ENCODE results near the gene FAM118B.
"Not testable (repeated sequence)": the region's sequence is repeated elsewhere in the genome, so short reads cannot be mapped to it uniquely, and the experiment has no call there.

Gene FAM118B

GRCh38 chr11:126219547-126219946 lies 8.0 kb downstream of the FAM118B start:
- no peak for DNase-seq (ENCODE audit: low spot score)

DNA sequence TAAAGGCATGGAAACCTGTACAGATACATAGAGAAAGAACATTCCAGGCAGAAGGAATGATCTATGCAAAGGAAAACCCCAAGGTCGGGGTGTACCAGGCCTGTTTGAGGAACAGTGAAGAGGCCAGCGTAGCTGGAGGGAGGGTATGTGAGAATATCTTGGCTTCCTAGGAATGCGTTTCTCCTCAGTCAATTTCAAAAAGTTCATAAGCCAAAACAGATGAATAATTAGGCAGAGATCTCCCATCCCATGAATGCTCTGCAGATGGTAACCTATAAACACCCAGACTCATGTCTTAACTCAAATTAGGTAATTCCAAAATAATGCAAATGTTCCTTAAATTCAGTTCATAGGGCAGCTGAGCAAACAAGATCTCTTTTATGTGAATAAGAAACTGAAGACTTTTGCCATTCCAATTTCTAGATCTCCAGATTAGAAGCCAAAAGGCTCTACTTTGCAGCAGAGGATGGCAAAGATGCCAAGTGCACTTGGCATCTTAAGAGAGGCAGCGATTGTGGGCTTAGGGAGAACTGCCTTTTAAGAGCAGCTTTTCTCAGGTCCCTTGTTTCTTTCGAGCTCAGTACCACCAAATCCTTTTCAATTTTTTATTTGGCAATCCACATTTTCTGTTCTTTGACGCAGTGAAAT lies 13.2 kb downstream of the FAM118B start:
- DNase-seq (ENCODE audit: low spot score): no peak

GRCh38 chr11:126225295-126225665 lies 13.7 kb downstream of the FAM118B start:
- no peak for DNase-seq (ENCODE audit: low spot score)

GRCh38 chr11:126226334-126227084 lies 14.9 kb downstream of the FAM118B start:
- no peak for DNase-seq (ENCODE audit: low spot score)

DNA sequence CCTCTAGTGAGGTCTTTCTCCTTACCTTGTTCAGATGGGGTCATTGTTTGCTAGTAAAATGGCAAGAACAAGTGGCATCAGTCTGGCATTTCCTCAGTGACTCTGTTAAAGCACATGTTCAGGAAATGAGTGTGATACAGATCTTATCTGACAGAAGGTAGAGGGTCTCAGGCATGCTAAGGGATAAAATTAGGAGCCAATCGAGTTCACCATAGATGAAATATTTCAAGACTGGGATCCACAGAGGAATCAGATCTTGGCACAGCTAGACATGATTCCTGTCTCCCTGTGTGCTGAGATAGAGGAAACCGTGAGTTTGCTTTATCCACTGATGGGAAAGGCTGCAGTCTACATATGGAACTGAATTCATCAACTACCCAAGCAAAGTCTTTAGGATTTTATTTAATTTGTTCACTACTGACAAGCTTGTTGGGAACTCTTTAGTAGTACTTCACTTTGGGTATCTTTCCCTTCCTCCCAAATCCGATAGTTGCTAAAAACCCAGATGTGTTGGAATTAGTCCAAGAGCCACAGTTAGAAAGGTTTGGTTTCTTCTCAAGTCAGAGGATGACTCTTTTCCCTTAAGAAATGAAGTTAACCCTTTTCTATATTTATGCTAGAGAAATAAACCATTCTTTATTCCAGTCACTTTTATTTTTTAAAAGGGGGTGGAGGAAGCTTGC lies 18.4 kb downstream of the FAM118B start:
- DNase-seq (ENCODE audit: low spot score): no peak

GRCh38 chr11:126231725-126232459 lies 20.3 kb downstream of the FAM118B start:
- DNase-seq (ENCODE audit: low spot score): peak; percentile 24

DNA sequence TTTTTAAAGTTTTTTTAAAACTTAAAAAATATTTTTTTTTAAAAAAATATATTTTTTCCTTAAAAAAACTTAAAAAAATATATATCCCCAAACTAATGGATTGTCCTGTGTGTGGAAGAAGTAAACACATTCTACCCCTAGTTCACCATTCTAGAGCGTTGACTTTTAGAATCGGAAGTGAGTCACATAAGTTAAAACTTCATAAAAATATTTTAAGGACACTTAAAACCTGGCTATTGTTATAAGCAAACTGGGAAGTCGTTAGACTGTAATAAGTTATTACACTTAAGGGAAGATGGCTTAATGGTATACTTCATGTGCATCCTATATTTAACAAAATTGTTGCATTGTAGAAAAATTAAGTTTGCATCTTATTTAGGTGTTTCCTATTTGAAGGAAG lies 21.1 kb downstream of the FAM118B start:
- no peak for DNase-seq (ENCODE audit: low spot score)

- no peak for DNase-seq (ENCODE audit: low spot score)
Measured at GRCh38 chr11:126233391-126233790, 21.8 kb downstream of the FAM118B start.

DNA sequence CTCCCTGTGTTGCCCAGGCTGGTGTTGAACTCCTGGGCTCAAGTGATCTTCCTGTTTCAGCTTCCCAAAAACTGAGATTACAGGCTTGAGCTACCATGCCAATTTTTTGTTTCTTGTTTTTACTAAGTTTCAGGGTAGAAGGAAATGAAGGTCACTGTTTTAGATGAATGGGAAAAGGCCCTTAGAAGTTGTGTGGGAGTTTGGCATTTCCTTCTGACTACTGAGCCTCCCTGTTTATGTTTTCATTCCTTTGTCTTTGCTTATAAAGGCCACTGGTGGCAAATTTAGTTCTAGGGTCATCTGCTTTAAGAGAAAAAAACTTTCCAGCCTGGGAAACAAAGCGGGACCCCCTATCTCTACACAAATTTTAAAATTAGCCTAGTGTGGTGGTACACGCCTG lies 35.1 kb downstream of the FAM118B start:
- DNase-seq (ENCODE audit: low spot score): no peak

GRCh38 chr11:126253265-126253664 lies 41.7 kb downstream of the FAM118B start:
- DNase-seq (ENCODE audit: low spot score): no peak

- DNase-seq (ENCODE audit: low spot score): no peak
Measured at GRCh38 chr11:126254819-126255218, 43.2 kb downstream of the FAM118B start.

GRCh38 chr11:126255507-126255906 lies 43.9 kb downstream of the FAM118B start:
- DNase-seq (ENCODE audit: low spot score): not testable (repeated sequence)

- no peak for DNase-seq (ENCODE audit: low spot score)
Measured at GRCh38 chr11:126256216-126256615, 44.6 kb downstream of the FAM118B start.

- no peak for DNase-seq (ENCODE audit: low spot score)
Measured at GRCh38 chr11:126257144-126257543, 45.6 kb downstream of the FAM118B start.

DNA sequence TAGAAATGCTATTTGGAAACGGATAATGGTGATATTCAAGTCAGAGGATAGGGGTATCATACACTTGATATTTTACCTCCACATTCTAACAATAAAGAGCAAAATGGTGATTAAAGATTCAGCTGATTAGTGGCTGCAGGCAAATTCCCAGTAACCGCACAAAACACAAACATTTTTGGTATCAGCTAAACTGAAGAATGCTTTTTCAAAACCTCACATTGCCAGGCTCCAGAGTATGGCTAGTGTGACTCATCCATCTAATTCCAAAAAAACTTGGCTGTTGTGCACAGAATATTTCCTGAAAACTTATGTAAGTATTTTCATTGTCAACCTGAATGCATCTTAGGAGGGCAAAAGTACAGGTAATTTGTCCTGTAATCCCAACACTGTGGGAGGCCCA lies 46.2 kb downstream of the FAM118B start:
- no peak for DNase-seq (ENCODE audit: low spot score)

DNA sequence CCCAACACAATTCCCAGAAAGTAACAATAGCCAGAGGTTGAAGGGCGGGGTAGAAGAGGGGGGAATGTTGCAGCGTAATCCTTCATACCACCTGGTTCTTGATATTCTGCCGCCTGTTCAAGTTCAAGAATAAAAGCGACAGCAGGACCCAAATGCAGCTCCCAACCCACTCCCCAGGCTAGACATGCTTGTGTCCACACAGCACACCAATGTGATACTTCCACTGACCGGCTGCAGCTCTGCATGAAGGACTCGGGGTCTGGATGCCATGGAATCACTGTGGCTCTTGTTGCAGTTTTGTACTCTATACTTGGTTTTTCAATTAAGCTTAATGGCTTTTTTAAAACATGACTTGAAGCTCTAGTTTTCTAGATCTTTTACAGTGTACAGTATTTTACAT lies 50.6 kb downstream of the FAM118B start:
- no peak for DNase-seq (ENCODE audit: low spot score)

DNA sequence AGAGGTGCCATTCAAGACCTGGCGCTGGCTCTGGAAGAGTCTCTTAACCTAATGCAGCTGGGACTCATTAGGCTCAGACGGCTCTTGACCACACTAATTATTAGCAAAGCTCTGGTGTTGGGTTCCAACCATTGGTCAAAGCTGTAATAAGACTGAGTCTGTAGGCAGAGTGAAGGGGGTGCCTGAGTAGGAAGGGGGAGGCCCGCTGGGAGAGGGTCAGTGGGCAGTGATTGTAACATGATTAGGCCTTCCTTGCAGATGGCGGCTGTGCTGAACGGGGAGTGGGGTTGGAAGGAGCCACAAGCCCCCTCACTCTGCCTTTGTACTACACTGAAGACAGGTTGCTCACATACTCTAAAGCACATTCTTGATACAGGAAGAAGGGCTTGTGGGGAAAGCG lies 51.9 kb downstream of the FAM118B start:
- no peak for DNase-seq (ENCODE audit: low spot score)

- no peak for DNase-seq (ENCODE audit: low spot score)
Measured at GRCh38 chr11:126265811-126266210, 54.2 kb downstream of the FAM118B start.

DNA sequence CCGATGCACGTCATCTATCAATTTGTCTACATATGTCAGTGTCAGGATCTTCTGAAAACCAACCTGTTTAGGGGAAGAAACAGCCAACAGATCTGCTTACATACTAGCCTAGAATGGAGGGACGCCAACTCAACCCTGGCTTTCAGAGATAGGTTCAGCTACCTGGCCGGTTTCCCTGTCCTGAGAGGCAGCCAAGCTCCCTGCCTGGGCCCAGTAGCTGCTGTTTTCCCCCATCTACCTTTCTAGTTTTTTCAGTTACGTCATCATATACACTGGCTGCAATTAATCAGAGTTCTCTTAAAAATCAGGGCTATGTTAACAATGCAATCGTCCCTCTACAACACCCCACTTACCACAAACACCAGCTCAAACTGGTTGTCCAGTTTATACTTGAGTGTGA lies 56.1 kb downstream of the FAM118B start:
- DNase-seq (ENCODE audit: low spot score): no peak

GRCh38 chr11:126268361-126268707 lies 56.8 kb downstream of the FAM118B start:
- no peak for DNase-seq (ENCODE audit: low spot score)

GRCh38 chr11:126268708-126269579 lies 57.4 kb downstream of the FAM118B start, which contains the start of the genes FOXRED1 and SRPRA:
Gene FOXRED1 (plus strand): TSS chr11:126269154. CDS start chr11:126269207, 53 bp downstream.
Gene SRPRA (minus strand): TSS chr11:126268895. CDS start chr11:126268804, 91 bp downstream.
- peak; percentile 98 for DNase-seq (ENCODE audit: low spot score)
